GM12875 (cell line): ENCODE data around the gene SHISA5.

Experiments
- H3K4me3 ChIP-seq: one replicate; pipeline ENCODE4 v1.5.1; 2011; ENCODE audit warnings: low read depth, low read length, control low read depth
- TF ChIP-seq, protein P1 (sequence below): IDR thresholded peaks from 2 replicates; pipeline ENCODE4 v1.5.1; 2011; ENCODE audit warnings: low read depth, mild to moderate bottlenecking, control low read depth, inconsistent platforms, low read length, moderate library complexity, borderline replicate concordance; ENCODE audit not compliant: insufficient read depth

SHISA5 gene

DNA sequence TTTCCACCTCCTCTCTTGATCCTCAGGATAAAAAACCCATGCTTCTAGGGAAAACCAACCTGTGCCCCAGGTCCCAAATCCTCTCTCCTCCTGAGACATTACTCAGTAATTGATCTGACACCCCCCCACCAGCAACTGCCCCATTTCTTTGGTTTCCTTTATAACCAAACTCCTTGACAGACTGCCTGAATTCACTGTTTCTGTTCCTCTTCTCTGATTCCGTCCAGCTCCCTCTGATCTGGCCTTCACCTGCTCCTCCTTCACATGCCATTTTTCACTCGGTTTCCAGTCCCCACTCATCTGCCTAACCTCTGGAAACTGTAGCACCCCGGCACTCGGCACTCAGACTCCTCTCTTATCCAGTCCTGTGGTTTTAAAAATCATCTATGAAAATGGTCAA is 66.2 kb downstream of the SHISA5 start:
- TF ChIP-seq, protein P1, sequence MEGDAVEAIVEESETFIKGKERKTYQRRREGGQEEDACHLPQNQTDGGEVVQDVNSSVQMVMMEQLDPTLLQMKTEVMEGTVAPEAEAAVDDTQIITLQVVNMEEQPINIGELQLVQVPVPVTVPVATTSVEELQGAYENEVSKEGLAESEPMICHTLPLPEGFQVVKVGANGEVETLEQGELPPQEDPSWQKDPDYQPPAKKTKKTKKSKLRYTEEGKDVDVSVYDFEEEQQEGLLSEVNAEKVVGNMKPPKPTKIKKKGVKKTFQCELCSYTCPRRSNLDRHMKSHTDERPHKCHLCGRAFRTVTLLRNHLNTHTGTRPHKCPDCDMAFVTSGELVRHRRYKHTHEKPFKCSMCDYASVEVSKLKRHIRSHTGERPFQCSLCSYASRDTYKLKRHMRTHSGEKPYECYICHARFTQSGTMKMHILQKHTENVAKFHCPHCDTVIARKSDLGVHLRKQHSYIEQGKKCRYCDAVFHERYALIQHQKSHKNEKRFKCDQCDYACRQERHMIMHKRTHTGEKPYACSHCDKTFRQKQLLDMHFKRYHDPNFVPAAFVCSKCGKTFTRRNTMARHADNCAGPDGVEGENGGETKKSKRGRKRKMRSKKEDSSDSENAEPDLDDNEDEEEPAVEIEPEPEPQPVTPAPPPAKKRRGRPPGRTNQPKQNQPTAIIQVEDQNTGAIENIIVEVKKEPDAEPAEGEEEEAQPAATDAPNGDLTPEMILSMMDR: no peak
- no peak overlapping the region for H3K4me3 ChIP-seq

DNA sequence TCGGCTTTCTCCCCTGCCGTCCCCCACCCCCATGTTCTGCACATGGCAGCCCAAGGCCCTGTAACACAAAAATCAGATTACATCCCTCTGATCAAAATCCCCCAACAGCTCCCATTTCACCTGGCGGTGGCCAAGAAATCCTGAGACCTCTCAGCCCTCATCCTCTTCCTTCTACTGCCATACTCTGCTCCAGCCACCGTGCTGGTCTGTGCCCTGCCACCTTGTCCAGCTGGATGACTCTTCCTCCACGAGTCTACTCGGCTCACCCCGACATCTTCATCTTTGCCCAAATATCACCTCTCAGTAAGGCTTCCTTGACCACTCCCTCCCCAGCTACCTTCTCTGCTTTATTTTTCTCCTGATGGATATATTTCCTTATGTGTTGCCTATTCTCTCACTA is 67.1 kb downstream of the SHISA5 start:
- no peak overlapping the region for H3K4me3 ChIP-seq
- TF ChIP-seq, protein P1: no peak

DNA sequence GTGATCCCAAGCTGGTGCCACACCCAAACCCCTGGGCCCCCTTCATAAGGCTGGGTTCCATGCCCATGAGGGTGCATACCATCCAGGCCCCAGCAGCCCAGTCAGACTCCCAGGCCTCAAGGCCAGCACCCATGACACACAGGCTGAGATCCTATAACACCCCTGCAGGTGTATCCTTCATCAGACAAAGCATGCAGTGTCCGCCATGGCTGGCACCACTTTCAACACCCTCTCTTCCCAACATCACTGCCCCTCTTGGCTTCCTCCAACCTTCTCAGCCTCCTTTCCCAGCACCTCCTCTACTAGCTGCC is 67.5 kb downstream of the SHISA5 start:
- H3K4me3 ChIP-seq: no peak overlapping the region
- TF ChIP-seq, protein P1: no peak

DNA sequence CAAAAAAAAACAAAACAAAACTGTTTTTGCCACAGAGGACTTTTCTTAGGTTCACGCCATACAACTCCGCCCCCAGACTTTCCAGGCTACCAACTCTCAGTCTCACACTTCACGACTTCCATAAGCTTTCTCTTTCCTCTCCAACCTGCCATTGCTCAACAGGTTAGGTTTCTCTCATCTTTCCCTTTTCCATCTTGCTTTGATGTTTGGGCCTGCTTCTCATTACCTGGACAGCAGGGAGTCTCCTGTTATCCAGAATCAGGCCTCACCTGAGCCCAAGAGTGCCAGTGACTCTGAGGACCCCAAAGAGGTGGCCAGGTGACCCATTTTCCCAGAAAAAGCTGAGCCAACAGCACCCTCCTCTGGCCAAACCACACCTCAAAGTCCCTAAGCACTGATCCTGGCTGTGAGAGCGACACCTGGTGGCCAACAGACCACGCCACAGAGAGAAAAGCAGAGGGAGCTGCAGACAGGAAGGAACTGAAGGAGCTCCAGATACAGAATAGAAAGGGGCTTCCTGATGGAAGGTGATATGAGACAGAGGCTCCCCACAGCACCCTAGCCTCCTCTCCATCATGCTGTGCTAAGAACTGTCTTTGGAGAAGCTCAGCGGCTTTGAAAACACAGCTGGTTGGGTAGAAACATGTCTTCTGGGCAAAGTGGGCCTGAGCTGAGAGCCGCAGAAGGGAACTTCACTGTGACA is 68.0 kb downstream of the SHISA5 start:
- H3K4me3 ChIP-seq: no peak overlapping the region
- TF ChIP-seq, protein P1: peak; percentile 98

DNA sequence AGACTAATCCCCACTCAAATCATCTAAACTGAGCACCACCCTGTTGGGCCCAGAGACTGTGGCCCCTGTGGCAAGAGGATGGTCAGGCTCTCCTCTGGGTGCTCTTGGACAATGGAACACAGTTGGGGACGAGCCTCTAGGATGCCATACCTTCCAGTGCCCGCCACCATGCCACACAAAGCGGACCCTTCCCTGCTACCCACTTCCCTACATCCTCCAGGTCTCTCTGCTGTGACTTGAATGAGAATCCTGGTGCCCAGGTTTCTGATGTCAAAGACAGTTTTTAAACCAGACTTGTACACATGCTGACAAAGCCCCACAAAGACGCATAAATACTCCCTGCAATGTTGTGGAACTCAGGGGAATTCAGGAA is 68.8 kb downstream of the SHISA5 start:
- H3K4me3 ChIP-seq: no peak overlapping the region
- TF ChIP-seq, protein P1: no peak

DNA sequence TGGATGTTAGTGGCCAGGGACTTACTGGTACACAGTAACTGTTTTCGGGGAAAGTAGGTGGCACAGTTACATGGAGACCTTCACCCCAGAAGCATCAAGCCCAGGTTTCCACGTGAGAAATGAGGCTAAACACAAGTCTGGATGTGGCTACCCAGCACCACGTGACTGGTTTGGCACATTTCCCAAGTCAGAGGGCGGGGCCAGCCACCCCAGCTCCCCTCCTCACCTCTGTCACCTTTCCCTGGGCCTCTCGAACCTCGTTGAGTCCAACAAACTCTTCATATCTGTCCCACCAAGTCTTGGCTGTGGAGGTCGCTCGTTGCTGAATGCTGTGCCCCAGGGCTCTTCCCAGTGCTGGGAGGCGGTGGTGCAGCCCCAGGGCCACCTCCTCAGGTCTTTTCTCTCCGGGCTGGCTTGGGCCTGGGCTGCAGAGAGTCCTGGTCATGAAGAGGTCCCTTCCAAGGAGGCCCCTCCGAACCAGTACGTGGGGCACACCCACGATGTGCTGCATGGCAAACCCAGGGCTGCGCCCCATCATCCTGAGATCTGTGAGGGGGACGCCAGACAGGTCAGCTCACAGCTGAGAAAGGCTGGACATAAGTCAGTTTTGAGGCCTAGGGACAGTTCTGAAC is 69.3 kb downstream of the SHISA5 start:
- TF ChIP-seq, protein P1: no peak
- H3K4me3 ChIP-seq: no peak overlapping the region

DNA sequence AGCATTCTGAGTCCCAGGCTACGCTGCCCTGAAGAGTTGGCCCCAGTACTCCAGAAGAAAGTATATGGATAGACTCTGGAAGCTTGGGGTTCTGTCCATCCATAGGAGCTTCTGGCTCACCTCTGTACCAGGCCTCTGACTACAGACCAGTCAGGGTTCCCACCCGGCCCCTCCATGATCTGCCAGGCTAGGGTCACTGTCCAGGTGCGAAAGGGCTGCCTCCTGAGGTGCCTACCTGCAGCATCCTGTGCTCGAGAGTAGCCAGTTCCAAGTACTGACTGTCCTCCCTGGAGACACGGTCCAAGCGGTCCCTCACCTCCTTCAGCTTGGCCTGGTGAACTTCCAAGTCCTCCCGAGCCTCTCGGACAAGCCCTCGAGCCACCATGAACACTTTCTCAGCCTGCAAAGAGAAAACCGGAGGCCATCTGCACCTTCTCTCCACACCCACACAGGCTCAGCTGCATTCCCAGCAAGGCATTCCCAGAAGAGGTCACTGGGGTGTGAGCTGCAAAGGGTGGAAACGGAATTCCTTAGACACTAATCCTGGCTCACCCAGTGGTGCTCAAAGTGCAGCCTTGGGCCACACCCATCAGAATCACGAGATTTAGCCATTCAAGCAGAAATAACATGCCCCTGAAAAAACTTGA is 70.4 kb downstream of the SHISA5 start:
- H3K4me3 ChIP-seq: no peak overlapping the region
- TF ChIP-seq, protein P1: no peak
